ENCODE measurements around the gene SLC66A2.

Gene SLC66A2

GRCh38 chr18:79930020-79930642 is 21.3 kb downstream of the SLC66A2 start:
- H3K9me3 Mint-ChIP-seq, result peaks cover 53% of the 10 kb centered on the region

GRCh38 chr18:79928563-79928960 is 22.9 kb downstream of the SLC66A2 start:
- CTCF ChIA-PET, result no interaction called here
- Mint-ChIP-seq H3K4me3 (no peak overlapping the region), H3K36me3 (peaks cover 61% of the 10 kb centered on the region), H3K27ac (no peak overlapping the region), H3K4me1 (no peaks in the 10 kb centered on the region), H3K27me3 (no peaks in the 10 kb centered on the region), H3K9me3 (peaks cover 42% of the 10 kb centered on the region)
- DNase-seq, result no peak

More at GRCh38 chr18:79930020-79930642, 21.3 kb downstream of the SLC66A2 start:
- Mint-ChIP-seq H3K27ac (no peak overlapping the region), H3K4me1 (no peaks in the 10 kb centered on the region), H3K4me3 (no peak overlapping the region), H3K27me3 (no peaks in the 10 kb centered on the region), H3K36me3 (peaks cover 69% of the 10 kb centered on the region)
- DNase-seq, result no peak
- CTCF ChIA-PET, result interaction anchor here (0.6 kb wide), 1 partner anchor 25 kb away, joined by 3 read pairs; no protein-coding TSS in a partner anchor

- H3K4me1 Mint-ChIP-seq, result no peaks in the 10 kb centered on the region
- no peak for DNase-seq
- peaks cover 37% of the 10 kb centered on the region for H3K9me3 Mint-ChIP-seq
- H3K4me3 Mint-ChIP-seq, result no peak overlapping the region
- H3K27ac Mint-ChIP-seq, result no peak overlapping the region
- H3K36me3 Mint-ChIP-seq, result peaks cover 58% of the 10 kb centered on the region
- CTCF ChIA-PET, result no interaction called here
- H3K27me3 Mint-ChIP-seq, result no peaks in the 10 kb centered on the region
These were observed 23.6 kb downstream of the SLC66A2 start for GRCh38 chr18:79927607-79928562.

GRCh38 chr18:79926715-79927606 is 24.5 kb downstream of the SLC66A2 start:
- H3K9me3 Mint-ChIP-seq, result peaks cover 29% of the 10 kb centered on the region
- H3K36me3 Mint-ChIP-seq, result peaks cover 55% of the 10 kb centered on the region
- no peak overlapping the region for H3K27ac Mint-ChIP-seq
- no peak for DNase-seq
- no peaks in the 10 kb centered on the region for H3K4me1 Mint-ChIP-seq
- CTCF ChIA-PET, result no interaction called here
- H3K4me3 Mint-ChIP-seq, result no peak overlapping the region
- H3K27me3 Mint-ChIP-seq, result no peaks in the 10 kb centered on the region

GRCh38 chr18:79926306-79926705 is 25.1 kb downstream of the SLC66A2 start:
- no peak overlapping the region for H3K27ac Mint-ChIP-seq
- H3K36me3 Mint-ChIP-seq, result peaks cover 55% of the 10 kb centered on the region
- peaks cover 27% of the 10 kb centered on the region for H3K9me3 Mint-ChIP-seq
- no peaks in the 10 kb centered on the region for H3K27me3 Mint-ChIP-seq
- no peak for DNase-seq
- H3K4me3 Mint-ChIP-seq, result no peak overlapping the region
- CTCF ChIA-PET, result no interaction called here
- H3K4me1 Mint-ChIP-seq, result no peaks in the 10 kb centered on the region

GRCh38 chr18:79924814-79925731 is 26.4 kb downstream of the SLC66A2 start:
- H3K27me3 Mint-ChIP-seq, result no peaks in the 10 kb centered on the region
- peaks cover 50% of the 10 kb centered on the region for H3K36me3 Mint-ChIP-seq
- no peaks in the 10 kb centered on the region for H3K4me1 Mint-ChIP-seq
- no peak for DNase-seq
- no peak overlapping the region for H3K4me3 Mint-ChIP-seq
- CTCF ChIA-PET, result no interaction called here
- H3K9me3 Mint-ChIP-seq, result peaks cover 21% of the 10 kb centered on the region
- H3K27ac Mint-ChIP-seq, result no peak overlapping the region

- no peaks in the 10 kb centered on the region for H3K27me3 Mint-ChIP-seq
- CTCF ChIA-PET, result interaction anchor here (0.6 kb wide), 1 partner anchor 233 kb away, joined by 3 read pairs; no protein-coding TSS in a partner anchor
- H3K9me3 Mint-ChIP-seq, result peaks cover 11% of the 10 kb centered on the region
- no peaks in the 10 kb centered on the region for H3K4me1 Mint-ChIP-seq
- H3K4me3 Mint-ChIP-seq, result no peak overlapping the region
- peaks cover 42% of the 10 kb centered on the region for H3K36me3 Mint-ChIP-seq
- no peak overlapping the region for H3K27ac Mint-ChIP-seq
- DNase-seq, result no peak
These were observed 27.4 kb downstream of the SLC66A2 start for GRCh38 chr18:79923896-79924585.

- Mint-ChIP-seq H3K4me1 (no peaks in the 10 kb centered on the region), H3K27ac (no peak overlapping the region), H3K9me3 (peaks cover 2% of the 10 kb centered on the region), H3K36me3 (peaks cover 40% of the 10 kb centered on the region), H3K27me3 (no peaks in the 10 kb centered on the region), H3K4me3 (no peak overlapping the region)
- DNase-seq, result no peak
- CTCF ChIA-PET, result no interaction called here
These were observed 28.5 kb downstream of the SLC66A2 start for GRCh38 chr18:79922971-79923411.

GRCh38 chr18:79921984-79922965 is 29.2 kb downstream of the SLC66A2 start:
- Mint-ChIP-seq H3K4me3 (no peak overlapping the region), H3K36me3 (peaks cover 43% of the 10 kb centered on the region), H3K27ac (no peak overlapping the region), H3K27me3 (no peaks in the 10 kb centered on the region), H3K9me3 (peaks cover 2% of the 10 kb centered on the region), H3K4me1 (no peaks in the 10 kb centered on the region)
- CTCF ChIA-PET, result interaction anchor here (0.6 kb wide), 1 partner anchor 9 kb away, joined by 3 read pairs; no protein-coding TSS in a partner anchor
- no peak for DNase-seq

- peaks cover 9% of the 10 kb centered on the region for H3K9me3 Mint-ChIP-seq
- H3K36me3 Mint-ChIP-seq, result peaks cover 55% of the 10 kb centered on the region
- peaks cover 4% of the 10 kb centered on the region for H3K4me1 Mint-ChIP-seq
- no peak overlapping the region for H3K4me3 Mint-ChIP-seq
- no peak overlapping the region for H3K27ac Mint-ChIP-seq
- no peak for DNase-seq
- no peaks in the 10 kb centered on the region for H3K27me3 Mint-ChIP-seq
- CTCF ChIA-PET, result no interaction called here
These were observed 32.4 kb downstream of the SLC66A2 start for GRCh38 chr18:79919089-79919488.

GRCh38 chr18:79918615-79919011 is 32.8 kb downstream of the SLC66A2 start:
- peaks cover 9% of the 10 kb centered on the region for H3K4me1 Mint-ChIP-seq
- H3K9me3 Mint-ChIP-seq, result peaks cover 9% of the 10 kb centered on the region
- H3K4me3 Mint-ChIP-seq, result no peak overlapping the region
- no peaks in the 10 kb centered on the region for H3K27me3 Mint-ChIP-seq
- H3K36me3 Mint-ChIP-seq, result peaks cover 55% of the 10 kb centered on the region
- H3K27ac Mint-ChIP-seq, result no peak overlapping the region
- no peak for DNase-seq
- CTCF ChIA-PET, result no interaction called here
